HepG2 (cell line): ENCODE measurements around the gene C2CD3. TPM values are rescaled to one million over a fixed set of nuclear protein-coding genes. Genes with fewer than 3 reads are reported as not detected.

ENCODE experiments used
- ARNT2 ChIP-seq: sonication (generic); formaldehyde crosslinking; IDR thresholded peaks from 2 replicates; pipeline ENCODE4 v1.8.0; 2022; ENCODE audit warnings: mild to moderate bottlenecking, low read depth, missing genetic modification reagents, moderate library complexity
- CBX5 ChIP-seq: sonication (generic); formaldehyde crosslinking; IDR thresholded peaks from 2 replicates; pipeline ENCODE4 v1.4.0; 2020; ENCODE audit warnings: missing genetic modification reagents, borderline replicate concordance
- HNRNPLL ChIP-seq: fragments of 200-400 bp; formaldehyde crosslinking; IDR thresholded peaks from 2 replicates; pipeline ENCODE4 v1.6.1; 2017; ENCODE audit warnings: mild to moderate bottlenecking, low read depth, low read length; ENCODE audit not compliant: poor library complexity, severe bottlenecking
- JUNB ChIP-seq: sonication (generic); formaldehyde crosslinking; IDR thresholded peaks from 2 replicates; pipeline ENCODE4 v1.8.0; 2022; ENCODE audit warnings: missing genetic modification reagents, mild to moderate bottlenecking, borderline replicate concordance
- MXI1 ChIP-seq: IDR thresholded peaks from 3 replicates; pipeline ENCODE4 v1.6.1; 2012; ENCODE audit warnings: low read depth, low read length, inconsistent platforms, borderline replicate concordance
- NBN ChIP-seq: fragments of 450-650 bp; conservative IDR thresholded peaks from 2 replicates; pipeline ENCODE4 v1.6.1; 2017
- NFAT5 ChIP-seq: sonication (generic); formaldehyde crosslinking; IDR thresholded peaks from 2 replicates; pipeline ENCODE4 v1.4.0; 2020; ENCODE audit warnings: missing genetic modification reagents
- PAWR ChIP-seq: sonication (generic); formaldehyde crosslinking; IDR thresholded peaks from 2 replicates; pipeline ENCODE4 v1.4.0; 2020; ENCODE audit warnings: missing genetic modification reagents, mild to moderate bottlenecking, borderline replicate concordance
- POLR2A ChIP-seq, 2 experiments: IDR thresholded peaks; 2 replicates each; pipeline ENCODE4 v1.6.1; 2011; ENCODE audit warnings: low read depth in 2 of 2, low read length in 2 of 2, mild to moderate bottlenecking in 1 of 2, moderate library complexity in 1 of 2; ENCODE audit not compliant: insufficient read depth in 1 of 2
- RFXAP ChIP-seq: sonication (generic); formaldehyde crosslinking; IDR thresholded peaks from 2 replicates; pipeline ENCODE4 v1.4.0; 2020; ENCODE audit warnings: missing genetic modification reagents, borderline replicate concordance
- STAT5B ChIP-seq: sonication (generic); formaldehyde crosslinking; IDR thresholded peaks from 2 replicates; pipeline ENCODE4 v1.4.0; 2020; ENCODE audit warnings: missing genetic modification reagents
- ZBTB38 ChIP-seq: sonication (generic); formaldehyde crosslinking; IDR thresholded peaks from 2 replicates; pipeline ENCODE4 v1.5.1; 2020; ENCODE audit warnings: mild to moderate bottlenecking, missing genetic modification reagents
- ZEB1 ChIP-seq: IDR thresholded peaks from 2 replicates; pipeline ENCODE4 v1.6.1; 2012; ENCODE audit warnings: mild to moderate bottlenecking, low read depth, inconsistent platforms; ENCODE audit not compliant: insufficient replicate concordance
- ZFP62 ChIP-seq: sonication (generic); formaldehyde crosslinking; IDR thresholded peaks from 2 replicates; pipeline ENCODE4 v1.4.0; 2020; ENCODE audit warnings: missing genetic modification reagents
- ZNF160 ChIP-seq: sonication (generic); formaldehyde crosslinking; IDR thresholded peaks from 2 replicates; pipeline ENCODE4 v1.8.0; 2022; ENCODE audit warnings: mild to moderate bottlenecking, inconsistent platforms, missing genetic modification reagents
- ZNF234 ChIP-seq: sonication (generic); formaldehyde crosslinking; conservative IDR thresholded peaks from 2 replicates; pipeline ENCODE4 v1.5.1; 2020; ENCODE audit warnings: mild to moderate bottlenecking, missing genetic modification reagents
- ZNF263 ChIP-seq: sonication (generic); formaldehyde crosslinking; IDR thresholded peaks from 2 replicates; pipeline ENCODE4 v1.4.0; 2020; ENCODE audit warnings: missing genetic modification reagents
- ZNF296 ChIP-seq: sonication (generic); formaldehyde crosslinking; conservative IDR thresholded peaks from 2 replicates; pipeline ENCODE4 v1.5.0; 2020; ENCODE audit warnings: mild to moderate bottlenecking, missing genetic modification reagents
- ZNF337 ChIP-seq: sonication (generic); formaldehyde crosslinking; IDR thresholded peaks from 2 replicates; pipeline ENCODE4 v1.5.1; 2020; ENCODE audit warnings: missing genetic modification reagents, low read depth, mild to moderate bottlenecking, borderline replicate concordance
- ZNF607 ChIP-seq: sonication (generic); formaldehyde crosslinking; IDR thresholded peaks from 2 replicates; pipeline ENCODE4 v1.5.1; 2020; ENCODE audit warnings: missing genetic modification reagents, mild to moderate bottlenecking, borderline replicate concordance
- ZNF672 ChIP-seq: sonication (generic); formaldehyde crosslinking; IDR thresholded peaks from 2 replicates; pipeline ENCODE4 v1.8.1; 2022; ENCODE audit warnings: missing genetic modification reagents
- ZNF816 ChIP-seq: sonication (generic); formaldehyde crosslinking; IDR thresholded peaks from 2 replicates; pipeline ENCODE4 v1.8.0; 2022; ENCODE audit warnings: missing genetic modification reagents, mild to moderate bottlenecking, borderline replicate concordance
- polyA plus RNA-seq, 8 experiments: library from polyadenylated mRNA; depleted of rRNA in 3 of 8; stranded (reverse) in 7 of 8; unstranded in 1 of 8; fragments of >200 nt; fragmentation: Illumina TruSeq in 4 of 8; extraction: Trizol in 4 of 8; gene quantifications; 2 replicates each; pipeline versions ENCODE4 v1.2.1 to v1.2.3, GENCODE V29; 2011 to 2016; ENCODE audit warnings: low read depth in 4 of 8, missing spikeins in 1 of 8, mixed read lengths in 1 of 8; ENCODE audit not compliant: insufficient read depth in 1 of 8
- total RNA-seq, 5 experiments: library from RNA; depleted of rRNA; stranded (reverse); fragments of >200 nt; fragmentation: Illumina TruSeq; extraction: Trizol; gene quantifications; 2 replicates each; pipeline ENCODE4 v1.2.3, GENCODE V29; 2016; ENCODE audit warnings: low read depth in 1 of 5
- TF ChIP-seq, protein P1 (sequence below), 2 experiments: IDR thresholded peaks; 2 replicates each; pipeline ENCODE4 v1.6.1; 2011 to 2012; ENCODE audit warnings: low read length in 2 of 2, borderline replicate concordance in 1 of 2, low read depth in 1 of 2, mild to moderate bottlenecking in 1 of 2, moderate library complexity in 1 of 2

Gene C2CD3
- total and polyA plus RNA-seq, 2 of the 13 experiments (the other 11 are each of a cell fraction or from before 2014, with no cell fraction given): 5.5 to 6.4 TPM

DNA sequence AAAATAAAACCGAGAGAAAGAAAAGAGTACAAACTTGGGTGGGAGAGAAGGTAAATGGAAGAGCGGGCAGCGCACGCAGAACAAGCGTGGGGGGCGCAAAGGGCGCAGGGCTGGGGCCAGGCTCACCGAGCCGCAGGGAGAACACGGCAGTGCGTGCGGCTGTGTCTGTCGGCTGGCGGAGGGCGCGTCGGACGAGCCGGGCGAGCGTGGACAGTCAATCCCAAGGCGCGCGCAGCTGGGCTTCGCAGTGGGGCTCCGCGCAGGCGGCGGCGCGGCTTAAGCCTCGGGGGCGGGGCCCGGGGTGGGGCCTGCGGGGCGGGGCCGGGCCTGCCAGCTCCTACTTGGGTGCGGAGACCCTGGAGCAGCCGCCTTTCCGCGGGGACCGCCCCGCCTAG lies 188.2 kb downstream of the C2CD3 start, which contains the start of gene UCP2 (continued):
- TF ChIP-seq, protein P1, sequence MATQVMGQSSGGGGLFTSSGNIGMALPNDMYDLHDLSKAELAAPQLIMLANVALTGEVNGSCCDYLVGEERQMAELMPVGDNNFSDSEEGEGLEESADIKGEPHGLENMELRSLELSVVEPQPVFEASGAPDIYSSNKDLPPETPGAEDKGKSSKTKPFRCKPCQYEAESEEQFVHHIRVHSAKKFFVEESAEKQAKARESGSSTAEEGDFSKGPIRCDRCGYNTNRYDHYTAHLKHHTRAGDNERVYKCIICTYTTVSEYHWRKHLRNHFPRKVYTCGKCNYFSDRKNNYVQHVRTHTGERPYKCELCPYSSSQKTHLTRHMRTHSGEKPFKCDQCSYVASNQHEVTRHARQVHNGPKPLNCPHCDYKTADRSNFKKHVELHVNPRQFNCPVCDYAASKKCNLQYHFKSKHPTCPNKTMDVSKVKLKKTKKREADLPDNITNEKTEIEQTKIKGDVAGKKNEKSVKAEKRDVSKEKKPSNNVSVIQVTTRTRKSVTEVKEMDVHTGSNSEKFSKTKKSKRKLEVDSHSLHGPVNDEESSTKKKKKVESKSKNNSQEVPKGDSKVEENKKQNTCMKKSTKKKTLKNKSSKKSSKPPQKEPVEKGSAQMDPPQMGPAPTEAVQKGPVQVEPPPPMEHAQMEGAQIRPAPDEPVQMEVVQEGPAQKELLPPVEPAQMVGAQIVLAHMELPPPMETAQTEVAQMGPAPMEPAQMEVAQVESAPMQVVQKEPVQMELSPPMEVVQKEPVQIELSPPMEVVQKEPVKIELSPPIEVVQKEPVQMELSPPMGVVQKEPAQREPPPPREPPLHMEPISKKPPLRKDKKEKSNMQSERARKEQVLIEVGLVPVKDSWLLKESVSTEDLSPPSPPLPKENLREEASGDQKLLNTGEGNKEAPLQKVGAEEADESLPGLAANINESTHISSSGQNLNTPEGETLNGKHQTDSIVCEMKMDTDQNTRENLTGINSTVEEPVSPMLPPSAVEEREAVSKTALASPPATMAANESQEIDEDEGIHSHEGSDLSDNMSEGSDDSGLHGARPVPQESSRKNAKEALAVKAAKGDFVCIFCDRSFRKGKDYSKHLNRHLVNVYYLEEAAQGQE (IDR thresholded peaks at IDR 0.05; ENCODE audit: borderline replicate concordance in 1 of 2, low read depth in 1 of 2, low read length in 2 of 2): no peak
- no peak for TF ChIP-seq STAT5B (CRISPR knock-in tag)
- no peak; the same call in 1 of the 2 replicates for TF ChIP-seq NFAT5 (CRISPR knock-in tag)
- TF ChIP-seq ZNF296 (CRISPR knock-in tag): no peak
- TF ChIP-seq ZNF607 (CRISPR knock-in tag): no peak
- TF ChIP-seq MXI1: peak; percentile 22; the same call in 1 of the 3 replicates
- TF ChIP-seq POLR2A (IDR thresholded peaks at IDR 0.05; ENCODE audit: insufficient read depth in 1 of 2, low read depth in 2 of 2, low read length in 2 of 2): peak in 1 of 2 experiments; percentile 60; a peak in 1 of 4 replicates
- no peak for TF ChIP-seq ZNF263 (CRISPR knock-in tag)
- TF ChIP-seq ZNF337 (CRISPR knock-in tag): no peak
- TF ChIP-seq JUNB (CRISPR knock-in tag): no peak
- TF ChIP-seq ZNF816 (CRISPR knock-in tag): no peak
- no peak for TF ChIP-seq RFXAP (CRISPR knock-in tag)
- TF ChIP-seq CBX5: no peak
- peak; percentile 13; the same call in 1 of the 2 replicates for TF ChIP-seq ARNT2 (CRISPR knock-in tag)
- no peak for TF ChIP-seq NBN
- no peak for TF ChIP-seq PAWR (CRISPR knock-in tag)
- 0 out of 2 replicates have a peak, but pooled peaks have one; percentile 27 for TF ChIP-seq ZNF234
- no peak for TF ChIP-seq ZFP62
- TF ChIP-seq HNRNPLL: peak; percentile 69
- TF ChIP-seq ZBTB38 (CRISPR knock-in tag): peak; percentile 60; the same call in 1 of the 2 replicates
- no peak for TF ChIP-seq ZNF160 (CRISPR knock-in tag)
- TF ChIP-seq ZEB1: no peak
- TF ChIP-seq ZNF672 (CRISPR knock-in tag): 0 out of 2 replicates have a peak, but pooled peaks have one; percentile 20
